Measurements from ENCODE around the gene ZNF724.
"Not testable (repeated sequence)": the region's sequence is repeated elsewhere in the genome, so short reads cannot be mapped to it uniquely, and the experiment has no call there.

Gene ZNF724

DNA sequence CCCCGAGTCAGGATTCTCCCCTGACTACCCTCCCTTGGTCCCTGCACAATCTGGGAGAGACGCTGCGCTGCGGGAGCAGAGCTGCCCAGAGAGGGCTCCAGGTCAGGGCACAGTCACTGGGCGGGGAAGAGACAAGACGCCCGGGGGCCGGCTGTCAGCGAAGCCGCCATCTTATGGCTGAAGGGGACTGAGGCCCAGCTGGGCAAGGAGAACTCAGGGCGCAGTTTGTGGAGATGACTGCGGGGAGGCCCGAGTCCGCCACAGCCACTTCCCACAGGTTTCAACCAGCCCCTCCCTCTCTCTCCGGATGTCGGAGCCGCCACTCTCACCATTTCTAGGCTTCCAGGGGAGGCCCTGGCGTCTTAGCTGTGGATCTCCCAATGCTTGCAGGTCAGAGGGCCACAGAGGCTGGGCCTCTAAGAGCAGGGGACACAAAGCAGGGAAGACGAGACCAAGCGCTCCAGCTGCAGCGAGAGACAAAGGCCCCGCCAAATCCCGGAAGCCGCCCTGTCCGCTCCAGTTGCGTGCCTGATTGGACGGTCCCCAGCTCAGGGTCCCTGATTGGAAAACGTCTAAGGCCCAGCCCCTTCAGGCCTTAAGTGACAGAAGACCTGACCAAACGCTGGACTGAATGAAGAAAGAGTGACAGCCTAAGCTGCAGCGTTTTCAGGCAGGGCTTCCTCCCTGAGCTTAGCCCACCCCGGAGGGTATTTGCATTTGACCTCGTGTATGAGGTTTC lies at the start of gene ZNF724:
TSS of gene ZNF724 (minus strand) at position 484 of the 739 bp plus-strand sequence. CDS start at position 332, 152 bp downstream.
- peak; percentile 91 to 93 for DNase-seq

DNA sequence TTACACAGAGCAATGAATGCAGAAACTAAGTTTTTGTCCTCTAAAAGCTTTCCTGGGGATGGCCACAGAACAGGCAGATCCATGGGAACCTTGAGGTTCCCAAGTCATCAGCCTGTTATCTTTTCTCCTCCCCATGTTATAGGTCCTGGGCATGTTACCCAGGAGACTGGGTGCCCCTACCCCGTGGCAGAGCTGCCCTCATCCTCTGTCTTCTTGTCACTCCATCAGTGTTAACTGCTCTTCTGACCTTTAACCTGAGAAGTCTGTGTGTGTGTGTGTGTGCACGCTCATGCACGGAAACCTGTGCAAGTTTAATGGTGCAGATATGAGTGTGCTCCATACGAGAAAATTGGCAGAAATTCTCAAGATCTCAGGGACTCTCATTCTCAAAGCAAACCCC lies 43.9 kb upstream of the ZNF724 start:
- no peak for DNase-seq

- not testable (repeated sequence) for DNase-seq
These were observed 39.8 kb upstream of the ZNF724 start for GRCh38 chr19:23289966-23290365.

GRCh38 chr19:23287620-23288019 lies 37.4 kb upstream of the ZNF724 start:
- DNase-seq: no peak

- peak in 1 of 2 donors; percentile 26 for DNase-seq
These were observed 36.3 kb upstream of the ZNF724 start for GRCh38 chr19:23286477-23286876.

DNA sequence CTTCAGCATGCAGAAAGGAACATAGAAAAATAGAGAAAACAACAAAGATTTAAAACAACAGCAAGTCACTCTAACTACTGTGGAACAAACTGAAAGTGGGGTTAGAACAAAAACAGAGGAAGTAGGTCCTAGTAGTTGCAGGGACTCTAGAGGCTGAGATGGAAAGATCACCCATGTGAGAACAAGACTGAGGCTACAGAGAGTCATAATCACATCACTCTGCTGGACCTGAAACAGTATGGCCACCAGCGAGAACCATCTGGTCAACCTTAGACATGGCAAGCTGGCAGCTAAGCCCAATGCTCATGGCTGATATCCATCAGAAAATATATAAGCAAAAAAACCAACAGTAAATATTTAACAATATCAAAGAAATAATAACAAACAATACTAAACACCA lies 35.8 kb upstream of the ZNF724 start:
- no peak for DNase-seq

DNA sequence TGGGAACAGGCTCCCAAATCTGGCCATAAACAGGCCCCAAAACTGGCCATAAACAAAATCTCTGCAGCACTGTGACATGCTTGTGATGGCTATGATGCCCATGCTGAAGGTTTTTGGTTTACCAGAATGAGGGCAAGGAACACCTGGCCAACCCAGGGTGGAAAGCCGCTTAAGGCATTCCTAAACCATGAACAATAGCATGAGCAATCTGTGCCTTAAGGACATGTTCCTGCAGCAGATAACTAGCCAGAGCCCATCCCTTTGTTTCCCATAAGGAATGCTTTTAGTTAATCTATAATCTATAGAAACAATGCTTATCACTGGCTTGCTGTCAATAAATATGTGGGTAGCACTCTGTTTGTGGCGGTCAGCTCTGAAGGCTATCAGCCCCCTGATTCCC lies 35.1 kb upstream of the ZNF724 start:
- DNase-seq: not testable (repeated sequence)

DNA sequence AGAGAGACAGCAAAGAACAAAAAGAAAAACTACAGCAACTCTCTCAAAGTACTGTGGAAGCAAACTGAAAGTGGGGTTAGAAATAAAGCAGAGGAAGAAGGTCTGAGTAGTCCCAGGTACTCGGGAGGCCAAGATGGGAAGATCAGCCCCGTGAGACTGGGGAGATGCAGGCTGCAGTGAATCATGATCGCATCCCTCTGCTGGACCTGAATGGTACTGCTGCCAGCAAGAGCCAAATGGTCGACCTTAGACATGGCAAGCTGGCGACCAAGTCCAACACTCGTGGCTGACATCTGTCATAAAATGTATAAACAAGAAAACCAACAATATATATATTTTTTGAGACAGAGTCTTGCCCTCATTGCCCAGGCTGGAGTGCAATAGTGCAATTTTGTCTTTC lies 33.7 kb upstream of the ZNF724 start:
- DNase-seq: peak; percentile 62 to 68

- no peak for DNase-seq
These were observed 31.6 kb upstream of the ZNF724 start for GRCh38 chr19:23281663-23282276.

- not testable (repeated sequence) for DNase-seq
These were observed 27.9 kb upstream of the ZNF724 start for GRCh38 chr19:23278118-23278517.

DNA sequence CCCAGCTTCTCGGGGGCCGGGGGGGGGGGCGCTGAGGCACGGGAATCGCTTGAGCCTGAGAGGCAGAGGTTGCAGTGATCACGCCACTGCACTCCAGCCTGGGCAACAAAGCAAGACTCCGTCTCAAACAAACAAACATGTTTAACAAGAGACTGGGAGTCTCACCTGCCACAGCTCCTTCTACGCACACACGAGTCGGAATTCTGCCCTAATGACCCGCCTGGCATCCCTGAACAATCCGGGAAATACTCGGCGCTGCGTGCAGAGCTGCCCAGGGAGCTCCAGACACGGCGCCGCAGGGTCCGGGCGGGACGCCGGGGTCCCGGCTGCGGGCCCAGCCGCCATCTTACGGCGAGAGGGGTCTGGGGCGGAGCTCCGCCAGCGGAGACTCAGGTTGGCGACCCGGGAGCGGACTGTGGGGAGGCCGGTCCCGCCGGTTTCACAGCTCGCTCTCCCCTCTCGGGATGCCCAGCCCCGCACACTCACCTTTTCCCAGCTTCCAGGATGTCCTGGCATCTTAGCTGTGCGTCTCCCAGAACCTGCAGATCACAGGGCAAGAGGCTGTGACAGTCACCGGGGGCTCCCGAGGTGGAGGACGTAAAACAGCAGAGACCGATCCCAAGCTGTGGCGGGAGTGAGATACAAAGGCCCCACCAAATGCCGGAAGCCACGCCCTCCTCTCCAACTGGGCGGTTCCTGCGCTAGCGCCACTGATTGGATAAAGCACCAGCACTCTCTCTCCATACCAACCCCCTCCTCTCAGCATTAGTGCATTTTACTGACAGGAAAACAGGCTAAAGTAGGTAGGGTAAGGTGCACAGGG lies 23.6 kb upstream of the ZNF724 start:
- peak; percentile 91 to 93 for DNase-seq

DNA sequence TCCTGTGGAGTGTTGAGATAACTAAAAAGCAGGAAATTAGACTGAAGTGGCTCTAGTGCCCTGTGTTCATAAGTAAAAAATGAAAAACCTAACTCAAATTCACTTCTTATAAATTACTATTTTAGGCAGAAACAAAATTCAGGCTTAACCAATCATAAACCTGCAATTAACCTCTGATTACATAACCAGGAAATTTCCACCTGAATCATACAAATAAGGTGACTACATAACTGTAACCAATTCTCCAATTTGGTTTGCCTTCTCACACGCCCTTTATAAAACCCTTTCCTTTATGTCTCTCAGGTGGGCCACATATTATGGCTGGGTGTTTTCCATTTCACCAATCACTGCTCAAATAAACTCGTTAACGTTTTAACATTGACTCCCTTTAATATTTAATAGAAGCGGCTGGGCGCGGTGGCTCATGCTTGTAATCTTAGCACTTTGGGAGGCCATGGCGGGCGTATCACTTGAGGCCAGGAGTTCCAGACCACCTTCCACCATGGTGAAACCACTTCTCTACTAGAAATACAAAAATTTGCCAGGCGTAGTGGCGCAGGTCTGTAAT lies 22.9 kb upstream of the ZNF724 start:
- DNase-seq: peak in 1 of 2 donors; percentile 41

- DNase-seq: no peak
These were observed 13.8 kb upstream of the ZNF724 start for GRCh38 chr19:23263870-23264590.

DNA sequence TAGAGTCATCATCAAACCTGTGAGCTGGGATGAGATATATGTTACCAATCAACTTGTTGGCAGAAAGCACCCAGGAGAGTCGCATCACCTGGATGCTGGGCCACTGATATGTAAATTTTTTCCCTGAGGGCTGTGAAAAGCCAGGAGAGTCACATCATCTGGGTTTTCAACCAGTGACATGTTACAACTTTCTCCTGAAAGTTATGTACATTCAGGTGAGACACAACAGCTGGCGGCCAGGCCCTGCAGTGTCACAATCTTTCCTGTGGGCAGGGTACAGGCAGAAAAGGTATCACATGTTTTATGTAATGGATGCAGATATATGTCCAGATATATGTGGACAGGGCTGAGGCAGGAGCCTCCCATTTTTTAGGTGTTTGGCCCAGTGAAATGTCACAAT lies 13.2 kb upstream of the ZNF724 start:
- no peak for DNase-seq

DNA sequence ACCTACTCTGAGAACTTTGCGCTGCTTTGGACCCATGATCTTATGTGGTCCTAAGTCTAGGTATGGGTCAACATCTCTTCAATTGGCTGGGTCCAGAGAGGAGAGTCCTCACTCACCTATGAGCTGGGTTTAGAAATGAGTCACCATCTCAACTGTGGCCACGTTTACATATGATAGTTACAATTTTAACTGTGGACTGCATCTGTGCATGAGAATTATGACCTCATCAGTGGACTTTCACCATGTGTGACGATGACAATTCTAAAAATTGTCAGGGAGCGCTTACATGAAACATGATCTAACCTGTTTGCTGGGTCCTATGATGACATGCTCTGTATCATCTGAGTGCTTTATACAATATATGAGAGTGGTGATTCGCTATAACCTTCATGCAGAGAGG lies 12.7 kb upstream of the ZNF724 start:
- no peak for DNase-seq

- DNase-seq: no peak
These were observed 11.4 kb upstream of the ZNF724 start for GRCh38 chr19:23261496-23262020.

DNA sequence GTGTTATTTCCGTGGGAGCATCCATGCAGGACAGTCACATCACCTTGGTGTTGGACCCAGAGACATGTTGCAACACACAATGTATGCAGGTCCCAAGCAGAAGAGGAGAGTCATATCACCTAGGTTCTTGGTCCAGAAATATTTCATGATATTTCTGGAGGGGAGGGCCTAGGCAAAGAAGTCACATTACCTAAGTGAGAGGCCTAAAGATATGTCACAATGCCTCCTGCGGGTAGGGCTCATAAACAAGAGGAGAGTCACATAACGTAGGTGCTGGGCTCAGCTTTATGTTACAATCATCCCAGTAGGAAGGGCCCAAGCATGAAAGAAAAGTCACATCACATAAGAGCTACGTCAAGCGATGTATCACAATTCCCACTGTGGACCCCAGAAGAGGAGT lies 10.8 kb upstream of the ZNF724 start:
- DNase-seq: no peak

DNA sequence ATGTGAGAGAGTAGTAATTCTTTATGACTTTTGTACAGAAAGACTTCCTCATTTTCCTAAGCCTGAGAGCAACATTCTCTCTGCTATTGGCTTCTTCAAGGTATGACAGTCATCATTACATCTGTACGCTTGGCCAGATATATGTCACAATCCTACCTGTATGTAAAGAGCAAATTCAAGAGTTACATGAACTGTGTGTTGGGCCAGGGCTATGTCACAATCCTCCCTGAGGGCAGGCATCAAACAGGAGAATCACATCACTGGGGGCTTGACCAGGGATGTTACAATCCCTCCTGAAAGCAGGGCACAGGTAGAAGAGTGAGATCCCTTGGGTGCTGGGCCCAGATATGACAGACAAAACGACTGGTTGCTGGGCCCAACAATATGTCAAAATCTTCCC lies 9.8 kb upstream of the ZNF724 start:
- DNase-seq: no peak

DNA sequence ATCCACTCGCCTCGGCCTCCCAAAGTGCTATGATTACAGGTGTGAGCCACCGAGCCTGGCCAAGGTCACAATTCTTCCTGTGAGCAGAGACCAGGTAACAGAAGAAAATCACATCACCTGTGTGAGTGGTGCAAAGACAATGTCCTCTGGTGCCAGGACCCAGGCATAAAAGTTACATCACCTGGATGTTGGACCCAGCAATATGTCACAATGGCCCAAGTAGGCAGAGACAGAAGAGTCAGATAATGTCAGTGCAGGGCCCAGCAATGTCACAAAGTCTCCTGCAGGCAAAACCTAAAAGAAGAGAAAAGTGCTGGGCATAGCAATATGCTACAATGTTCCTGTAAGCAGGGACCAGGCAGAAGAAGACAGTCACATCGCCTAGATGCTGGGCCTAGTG lies 5.5 kb upstream of the ZNF724 start:
- DNase-seq: no peak

DNA sequence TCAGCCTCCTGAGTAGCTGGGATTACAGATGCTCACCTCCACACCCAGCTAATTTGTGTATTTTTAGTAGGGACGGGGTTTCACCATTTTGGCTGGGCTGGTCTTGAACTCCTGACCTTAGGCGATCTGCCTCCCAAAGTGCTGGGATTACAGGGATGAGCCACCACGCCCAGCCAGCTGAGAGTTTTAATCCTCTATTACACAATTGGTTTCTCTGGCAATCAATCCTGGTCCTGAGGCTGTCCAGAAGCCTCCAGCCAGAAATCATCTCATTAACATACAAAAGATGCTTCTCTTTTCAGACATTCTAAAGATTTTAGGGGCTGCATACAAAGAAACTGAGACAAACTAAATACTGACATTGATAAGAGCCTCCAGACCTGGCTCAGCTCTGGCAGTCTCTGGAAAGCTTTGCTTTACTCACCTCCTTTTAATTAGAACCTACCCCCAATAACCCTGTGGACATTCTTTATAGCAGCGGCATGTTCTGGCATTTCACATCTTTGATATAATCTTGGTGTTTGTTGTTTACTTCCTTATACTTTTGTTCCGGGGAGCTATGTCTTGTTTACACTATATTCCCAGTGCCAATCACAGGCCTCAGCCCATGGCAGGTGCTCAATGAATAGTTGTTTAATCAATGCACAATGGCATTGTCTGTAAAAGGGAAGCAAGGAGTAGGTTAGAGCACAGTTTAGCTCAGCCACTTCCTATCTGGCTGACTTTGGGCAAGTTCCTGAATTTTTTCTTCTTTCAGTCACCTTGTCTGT lies 4.1 kb upstream of the ZNF724 start:
- DNase-seq: no peak

GRCh38 chr19:23253256-23253655 lies 3.1 kb upstream of the ZNF724 start:
- not testable (repeated sequence) for DNase-seq

DNA sequence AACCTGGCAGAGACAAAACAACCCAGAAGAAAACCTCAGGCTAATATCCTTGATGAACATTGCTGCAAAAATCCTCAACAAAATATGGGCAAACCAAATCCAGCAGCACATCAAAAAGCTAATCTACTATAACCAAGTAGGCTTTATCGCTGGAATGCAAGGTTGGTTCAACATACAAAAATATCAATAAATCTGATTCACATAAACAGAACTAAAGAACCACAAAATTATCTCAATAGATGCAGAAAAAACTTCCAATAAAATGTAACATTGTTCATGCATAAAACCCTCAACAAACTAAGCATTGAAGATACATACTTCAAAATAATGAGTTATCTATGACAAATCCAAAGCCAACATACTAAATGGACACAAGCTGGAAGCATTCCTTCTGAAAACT lies 8.8 kb downstream of the ZNF724 start:
- DNase-seq: no peak
